ENCODE data around the gene SORD.
"Not testable (repeated sequence)": the region's sequence is repeated elsewhere in the genome, so short reads cannot be mapped to it uniquely, and the experiment has no call there.

The SORD gene

DNA sequence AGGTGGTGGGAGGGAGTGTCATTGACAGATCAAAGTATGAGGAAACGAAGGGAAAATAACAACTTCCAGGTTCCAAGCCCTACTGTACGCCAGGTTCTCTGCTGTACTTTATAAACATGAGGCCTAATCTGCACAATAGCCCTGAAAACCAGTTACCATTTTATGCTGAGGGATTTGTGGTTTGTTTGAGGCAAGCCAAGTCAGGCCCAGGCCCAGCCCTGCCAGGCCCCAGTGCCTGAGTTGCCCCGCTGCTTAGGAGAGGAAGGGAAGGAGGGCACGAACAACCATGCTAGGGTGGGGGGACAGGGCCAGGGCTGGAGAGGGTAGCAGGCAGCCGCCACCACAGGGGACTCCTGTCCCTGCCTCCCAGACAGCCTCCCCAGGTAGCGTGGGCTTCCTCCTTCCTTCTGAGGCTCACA is 47.0 kb downstream of the SORD start:
- not testable (repeated sequence) for DNase-seq

DNA sequence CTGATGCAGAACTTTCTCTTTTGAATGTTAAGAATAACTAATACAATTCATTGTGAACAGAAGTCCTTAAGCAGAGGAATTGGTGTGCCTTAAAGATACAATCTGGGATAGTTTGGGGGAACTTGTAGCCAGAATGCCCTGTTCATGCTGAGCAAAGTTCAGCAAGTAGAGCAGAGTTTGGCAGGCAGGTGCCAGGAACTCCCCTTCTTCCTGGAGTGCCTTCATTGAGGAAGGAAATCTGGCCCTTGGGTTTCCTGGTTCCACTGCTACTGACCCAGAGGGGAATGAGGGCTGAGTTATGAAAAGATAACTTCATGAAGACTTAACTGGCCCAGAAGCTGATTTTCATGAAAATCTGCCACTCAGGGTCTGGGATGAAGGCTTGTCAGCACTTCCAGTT is 50.6 kb downstream of the SORD start:
- DNase-seq: not testable (repeated sequence)

DNA sequence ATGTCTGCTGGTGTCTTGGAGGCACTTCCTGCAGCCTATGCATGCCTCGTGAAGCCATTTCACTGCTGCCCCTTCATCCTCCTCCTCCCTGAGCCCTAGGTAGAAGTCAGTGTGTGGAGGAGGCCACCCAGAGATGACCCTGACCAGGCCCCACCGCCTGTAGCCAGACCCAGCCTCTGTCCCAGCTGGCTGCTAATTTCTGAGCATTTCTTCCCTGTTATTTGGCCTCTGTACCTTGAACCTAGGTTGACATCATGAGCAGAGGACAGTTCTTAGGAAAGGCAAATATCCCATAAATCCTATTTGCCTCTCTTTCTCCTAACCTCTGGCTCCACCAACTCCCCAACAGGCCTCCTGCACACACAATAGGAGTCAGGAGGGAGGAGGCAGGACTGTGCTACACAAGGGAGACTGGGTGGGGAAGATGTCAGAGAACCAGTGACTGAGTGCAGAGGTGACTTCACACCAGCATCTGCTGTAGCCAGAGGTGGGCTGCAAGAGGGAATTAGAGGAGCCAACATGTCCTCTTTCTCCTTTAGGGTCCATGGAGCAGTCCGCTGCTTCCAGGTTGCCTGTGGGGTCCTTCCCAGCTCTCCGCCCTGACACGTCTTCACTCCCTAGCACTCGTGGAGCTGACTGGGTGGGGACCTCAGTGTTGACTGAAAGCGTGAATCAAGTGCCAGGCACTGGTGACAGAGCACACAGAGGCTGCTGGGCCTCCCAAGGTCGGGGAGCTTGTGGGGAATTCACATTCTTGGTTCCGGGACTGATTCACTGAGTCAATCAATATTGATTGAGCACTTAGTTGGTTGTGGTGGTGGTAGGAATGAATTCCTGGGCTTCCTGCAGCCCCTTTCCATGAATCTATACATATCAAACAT is 52.7 kb downstream of the SORD start:
- DNase-seq: not testable (repeated sequence)

DNA sequence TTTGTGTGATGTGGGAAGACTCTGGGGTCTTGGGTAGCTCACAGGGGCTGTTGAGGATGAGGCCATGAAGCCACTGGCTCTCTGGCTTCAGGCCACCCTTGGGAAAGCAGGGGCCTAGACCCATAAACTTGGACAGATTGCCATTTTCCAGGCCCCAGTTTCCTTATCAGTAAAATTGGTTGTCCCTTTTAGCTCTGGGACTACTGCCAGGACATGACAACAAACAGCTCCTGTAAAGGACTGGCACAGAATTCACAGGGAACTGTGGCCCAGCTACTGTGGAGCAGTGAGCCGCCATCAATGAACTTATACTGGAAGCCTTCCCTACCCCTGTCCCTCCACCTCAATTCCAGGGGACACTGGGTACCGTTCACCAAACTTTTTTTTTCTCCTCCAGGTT is 54.4 kb downstream of the SORD start:
- not testable (repeated sequence) for DNase-seq

- DNase-seq: not testable (repeated sequence)
Observed at GRCh38 chr15:45079201-45079600, 56.2 kb downstream of the SORD start.

- not testable (repeated sequence) for DNase-seq
Observed at GRCh38 chr15:45079628-45080246, 56.7 kb downstream of the SORD start.

DNA sequence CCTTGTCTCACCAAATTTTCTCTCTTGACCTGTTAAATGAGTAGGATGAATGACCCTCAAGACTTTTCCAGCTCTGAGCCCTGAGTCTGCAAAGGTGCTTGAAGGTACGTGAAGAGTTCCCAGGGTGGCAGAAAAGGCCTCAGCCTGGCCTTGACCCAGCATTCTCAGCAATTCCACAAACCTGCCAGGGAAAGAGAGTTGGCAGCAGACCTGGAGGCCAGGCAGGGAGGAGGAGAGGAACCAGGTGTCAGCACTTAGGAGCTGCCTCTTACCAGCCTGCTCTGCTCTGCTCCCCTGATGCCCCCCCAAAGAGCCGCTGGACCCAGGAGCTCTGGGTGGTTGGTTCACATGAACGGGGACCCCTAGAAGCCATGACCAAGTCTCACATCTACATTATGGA is 57.6 kb downstream of the SORD start:
- DNase-seq: not testable (repeated sequence)

DNA sequence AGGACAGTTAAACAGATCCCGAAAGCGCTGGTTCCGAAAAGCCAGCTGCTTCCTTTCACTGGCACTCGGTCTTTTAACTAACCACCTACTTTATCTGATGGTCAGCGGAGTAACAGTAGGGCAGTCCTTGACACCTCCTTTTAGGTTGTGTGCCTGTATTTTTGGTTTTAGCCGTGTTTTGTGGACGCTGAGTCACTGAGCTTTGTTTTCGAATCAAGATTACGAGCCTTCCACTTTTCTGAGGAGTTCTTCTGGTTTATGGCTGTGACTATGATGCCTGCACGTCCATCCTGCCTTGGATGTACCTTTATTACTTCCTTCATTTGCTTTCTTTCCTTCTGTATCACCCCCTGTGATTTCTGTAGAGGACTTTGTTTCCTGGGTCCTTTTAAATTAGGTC is 59.4 kb downstream of the SORD start:
- DNase-seq: not testable (repeated sequence)

GRCh38 chr15:45083223-45083622 is 60.2 kb downstream of the SORD start:
- DNase-seq: no peak

- no peak for DNase-seq
Observed at GRCh38 chr15:45084163-45084562, 61.2 kb downstream of the SORD start.

DNA sequence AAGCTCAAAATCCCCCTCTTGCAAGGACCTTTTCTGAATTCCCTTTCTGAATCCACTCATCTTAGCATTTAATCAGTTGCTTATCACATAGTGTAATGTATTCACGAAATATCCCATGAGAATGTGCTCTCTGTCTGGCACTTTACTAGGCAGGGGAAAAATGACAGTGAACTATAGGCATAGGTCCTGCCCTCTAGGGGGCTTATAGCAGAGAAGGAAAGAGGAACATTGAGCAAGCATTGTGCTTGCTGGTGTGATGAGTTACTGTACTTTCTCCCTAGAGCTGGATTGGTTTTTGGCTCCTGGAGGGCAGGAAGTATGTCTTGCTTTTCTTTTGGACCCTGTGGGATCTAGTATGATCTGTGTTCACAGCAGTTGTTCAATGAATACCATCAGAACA is 64.5 kb downstream of the SORD start:
- no peak for DNase-seq

DNA sequence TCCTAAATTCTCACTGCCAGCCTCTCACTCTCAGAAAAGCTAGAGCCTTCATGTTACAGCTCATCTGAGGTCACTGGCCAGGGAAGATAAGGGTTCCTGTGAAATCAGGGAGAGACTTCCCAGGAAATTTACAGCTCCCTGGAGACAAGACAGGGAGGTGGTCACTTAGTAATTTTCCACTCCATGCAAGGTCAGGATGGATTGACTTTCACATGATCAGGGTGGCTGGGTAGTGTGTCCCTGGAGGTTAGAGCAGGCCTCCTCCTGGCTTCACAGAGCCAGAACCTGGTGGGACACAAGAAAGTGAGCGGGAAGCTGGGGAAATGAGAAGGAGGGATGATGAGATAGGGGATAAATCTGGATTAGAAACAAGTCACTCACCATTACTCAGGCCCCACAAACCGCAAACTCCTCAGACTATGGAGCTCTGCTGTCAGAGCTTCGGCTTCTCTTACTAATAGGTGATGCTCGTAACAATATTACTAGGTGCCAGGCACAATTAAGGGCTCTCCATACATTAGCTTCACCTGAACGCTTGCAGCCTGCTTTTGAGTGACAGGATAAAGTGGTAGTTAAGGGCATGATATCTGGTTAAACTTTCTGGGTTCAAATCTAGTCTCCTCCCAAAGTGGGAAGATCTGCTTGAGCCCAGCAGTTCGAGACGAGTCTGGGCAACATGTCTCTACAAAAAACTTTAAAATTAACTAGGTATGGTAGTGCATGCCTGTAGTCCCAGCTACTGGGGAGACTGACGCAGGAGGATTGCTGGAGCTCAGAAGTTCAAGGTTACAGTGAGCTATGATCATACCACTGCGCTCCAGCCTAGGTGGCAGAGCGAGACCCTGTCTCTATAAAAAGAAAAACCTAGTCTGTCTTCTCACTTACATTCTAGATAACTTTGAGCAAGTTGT is 66.1 kb downstream of the SORD start:
- no peak for DNase-seq

GRCh38 chr15:45089712-45090373 is 66.8 kb downstream of the SORD start:
- no peak for DNase-seq

- DNase-seq: no peak
Observed at GRCh38 chr15:45091161-45091560, 68.2 kb downstream of the SORD start.

DNA sequence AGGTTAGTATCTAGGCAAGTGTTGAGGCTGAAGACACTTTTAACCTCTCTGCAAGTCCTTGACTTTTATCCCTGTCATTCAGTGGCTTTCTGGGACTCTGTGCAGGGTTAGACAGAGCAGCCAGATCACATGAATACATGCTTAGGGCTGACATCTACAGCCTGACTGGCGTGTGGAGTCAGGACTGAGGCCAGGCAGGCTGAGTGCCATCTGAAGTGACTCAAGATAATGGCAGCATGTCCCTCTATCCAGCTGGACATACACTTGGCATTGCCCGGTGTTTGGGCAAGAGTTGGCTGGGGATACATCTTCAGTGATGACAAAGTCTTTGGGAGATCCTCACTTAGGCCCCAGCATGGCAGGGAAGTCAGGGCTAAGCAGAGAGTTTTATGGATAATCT is 68.6 kb downstream of the SORD start:
- DNase-seq: no peak

- no peak for DNase-seq
Observed at GRCh38 chr15:45093013-45093412, 70.0 kb downstream of the SORD start.

DNA sequence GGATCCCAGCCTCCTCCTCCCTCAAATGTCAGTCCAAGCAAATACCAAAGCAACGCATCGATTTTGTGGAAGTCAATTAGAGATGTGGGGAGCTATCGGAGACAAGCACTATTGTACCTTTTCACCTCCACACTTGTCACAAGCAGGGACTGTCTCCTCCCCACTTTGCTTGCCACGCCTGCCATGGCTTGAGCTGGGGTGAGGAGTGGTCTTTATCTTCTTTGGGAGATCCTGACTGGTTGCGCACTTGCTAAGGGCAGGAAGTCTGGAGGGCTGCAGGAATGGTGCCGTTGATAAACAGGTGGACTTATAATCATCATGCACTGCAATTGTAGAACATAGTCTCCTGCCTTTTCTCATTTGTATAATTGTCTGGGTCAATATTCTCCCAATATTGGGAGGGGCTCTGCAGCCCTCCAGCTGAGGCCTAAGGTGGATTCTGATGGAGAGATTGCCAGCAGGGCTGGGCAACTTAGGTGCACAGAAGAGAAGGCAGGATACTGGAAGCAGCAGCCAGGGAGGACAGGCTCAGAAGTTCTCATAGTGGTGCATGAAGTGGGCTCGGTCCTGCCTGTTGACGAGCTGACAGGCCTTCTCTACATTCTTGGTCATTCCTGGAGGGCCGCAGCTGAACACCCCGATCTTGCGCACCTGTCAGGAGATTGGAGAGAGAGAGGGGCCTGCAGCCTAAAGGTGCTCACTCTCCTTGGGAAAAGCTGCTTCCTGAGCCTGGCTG is 70.8 kb downstream of the SORD start:
- DNase-seq: no peak

DNA sequence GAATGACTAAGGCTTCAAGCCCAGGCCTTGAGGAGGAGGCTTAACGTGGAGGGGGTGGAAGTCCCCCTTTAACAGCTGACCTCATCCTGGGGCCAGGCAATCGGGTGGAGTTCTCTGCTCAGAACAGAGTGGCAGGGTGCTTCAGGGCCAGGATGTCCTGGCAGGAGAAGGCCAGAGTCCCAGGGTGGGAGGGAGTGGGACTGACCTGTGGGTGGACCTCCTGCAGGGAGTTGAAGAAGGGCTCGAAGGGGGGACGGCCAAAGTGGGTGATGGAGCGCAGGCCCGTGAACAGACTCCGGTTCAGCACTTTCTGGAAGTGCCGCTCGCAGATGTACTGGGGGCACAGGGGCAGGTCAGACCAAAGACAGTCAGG is 71.3 kb downstream of the SORD start:
- DNase-seq: no peak

- no peak for DNase-seq
Observed at GRCh38 chr15:45095661-45096060, 72.7 kb downstream of the SORD start.

GRCh38 chr15:45097466-45097865 is 74.5 kb downstream of the SORD start:
- no peak for DNase-seq

GRCh38 chr15:45099549-45100165 is 76.7 kb downstream of the SORD start:
- DNase-seq: no peak
